Ovary (tissue), 3 donors: ENCODE measurements around the gene UBAP1L.

Source experiments
- CTCF ChIP-seq, 3 donors: fragments of 450-650 bp in 2 of 3; fragments of 200-600 bp in 1 of 3; IDR thresholded peaks; one replicate each; pipeline versions ENCODE4 v1.5.1 to v1.8.0; 2016 to 2022; ENCODE audit warnings: antibody characterized with exemption in 3 of 3, mild to moderate bottlenecking in 1 of 3
- EP300 ChIP-seq: sonication (generic); formaldehyde crosslinking; IDR thresholded peaks from one replicate; pipeline ENCODE4 v1.6.1; 2017; ENCODE audit warnings: antibody characterized with exemption
- POLR2A ChIP-seq: fragments of 450-650 bp; IDR thresholded peaks from one replicate; pipeline ENCODE4 v1.6.1; 2017; ENCODE audit warnings: antibody characterized with exemption, mild to moderate bottlenecking, moderate library complexity
- donor health status: DM: no; HTN: no; CAD: no.

GRCh38 chr15:65106011-65106590 is 8.9 kb downstream of the UBAP1L start:
- no peak for TF ChIP-seq EP300
- TF ChIP-seq POLR2A, result no peak
- TF ChIP-seq CTCF (IDR thresholded peaks at IDR 0.05), result no peak
